ENCODE measurements around the gene PREB.

Gene PREB

DNA sequence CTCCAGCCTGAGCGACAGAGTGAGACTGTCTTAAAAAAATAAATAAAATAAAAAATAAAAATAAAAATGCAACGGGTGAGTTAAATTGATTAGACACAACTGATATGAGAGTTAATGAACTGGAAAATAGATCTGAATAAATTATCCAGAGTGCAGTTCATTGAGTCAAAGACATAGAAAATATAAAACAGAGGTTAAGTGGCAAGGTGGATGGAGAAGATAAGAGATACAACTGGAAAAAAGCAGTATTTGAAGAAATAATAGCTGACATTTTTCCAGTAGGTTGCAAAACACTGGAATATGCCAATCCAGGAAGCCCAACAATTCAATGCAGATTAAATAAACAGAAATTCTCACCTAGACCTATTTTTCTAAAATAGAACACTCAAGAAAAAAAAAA, 26.2 kb downstream of the PREB start:
- Histone ChIP-seq H3K4me1 (ENCODE audit: control insufficient read depth, insufficient read depth, low read length) (no peaks in the 10 kb centered on the region), H3K27ac (ENCODE audit: low read depth, low read length) (no peak overlapping the region), H3K36me3 (ENCODE audit: control insufficient read depth, insufficient read depth, low read length) (no peaks in the 10 kb centered on the region), H3K9ac (ENCODE audit: low read depth, low read length) (no peak overlapping the region), H3K4me3 (ENCODE audit: low read depth, low read length) (no peak overlapping the region), H3K27me3 (ENCODE audit: control insufficient read depth, insufficient read depth, low read length) (no peaks in the 10 kb centered on the region), H3K9me3 (ENCODE audit: control insufficient read depth, insufficient read depth, low read length) (no peaks in the 10 kb centered on the region)

DNA sequence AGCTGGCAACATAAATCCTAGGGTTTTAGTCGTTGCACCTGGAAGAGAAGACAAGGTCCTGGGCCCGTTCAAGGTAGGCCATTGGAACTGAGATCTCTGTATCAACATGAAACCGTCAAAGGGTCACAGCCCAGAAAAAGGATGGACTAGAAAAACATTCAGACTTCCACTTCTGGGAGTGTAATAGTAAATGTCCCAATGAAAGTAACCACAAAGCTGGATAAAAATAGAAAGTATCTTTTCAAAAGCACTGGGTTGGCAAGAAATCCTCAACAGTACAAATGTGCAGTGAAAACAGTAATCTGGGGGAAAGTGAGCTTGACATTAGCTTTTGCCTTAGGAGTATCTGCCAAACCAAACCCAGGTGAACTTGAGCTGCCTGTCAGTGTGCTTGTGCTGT, 28.5 kb downstream of the PREB start:
- Histone ChIP-seq H3K9me3 (ENCODE audit: control insufficient read depth, insufficient read depth, low read length) (no peaks in the 10 kb centered on the region), H3K36me3 (ENCODE audit: control insufficient read depth, insufficient read depth, low read length) (no peaks in the 10 kb centered on the region), H3K9ac (ENCODE audit: low read depth, low read length) (no peak overlapping the region), H3K27ac (ENCODE audit: low read depth, low read length) (no peak overlapping the region), H3K4me1 (ENCODE audit: control insufficient read depth, insufficient read depth, low read length) (no peaks in the 10 kb centered on the region), H3K27me3 (ENCODE audit: control insufficient read depth, insufficient read depth, low read length) (no peaks in the 10 kb centered on the region), H3K4me3 (ENCODE audit: low read depth, low read length) (no peak overlapping the region)

DNA sequence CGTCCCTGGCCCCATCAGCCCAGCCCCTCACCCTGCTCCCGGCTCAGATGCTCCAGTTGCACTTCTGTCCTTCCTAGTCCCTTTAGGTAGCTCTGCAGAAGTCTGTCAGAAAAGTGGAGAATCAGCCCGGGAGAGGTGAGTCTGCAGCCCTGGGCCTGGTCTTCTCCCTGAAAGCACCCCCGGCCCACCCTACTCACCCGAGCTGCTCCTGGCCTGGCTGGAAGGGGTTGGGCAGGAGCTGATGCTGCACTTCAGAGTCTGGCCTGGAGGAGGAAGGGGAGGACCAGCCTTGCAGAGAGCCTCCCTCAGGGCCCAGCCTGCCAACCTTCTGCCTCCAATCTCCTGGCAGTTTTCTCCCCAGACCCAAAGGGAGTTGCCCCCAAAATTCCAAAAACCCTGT, 32.1 kb downstream of the PREB start:
- no peaks in the 10 kb centered on the region for H3K27me3 ChIP-seq (ENCODE audit: control insufficient read depth, insufficient read depth, low read length)
- H3K4me3 ChIP-seq (ENCODE audit: low read depth, low read length) = no peak overlapping the region
- no peak overlapping the region for H3K27ac ChIP-seq (ENCODE audit: low read depth, low read length)
- no peaks in the 10 kb centered on the region for H3K9me3 ChIP-seq (ENCODE audit: control insufficient read depth, insufficient read depth, low read length)
- H3K36me3 ChIP-seq (ENCODE audit: control insufficient read depth, insufficient read depth, low read length) = no peaks in the 10 kb centered on the region
- H3K9ac ChIP-seq (ENCODE audit: low read depth, low read length) = no peak overlapping the region
- H3K4me1 ChIP-seq (ENCODE audit: control insufficient read depth, insufficient read depth, low read length) = no peaks in the 10 kb centered on the region

DNA sequence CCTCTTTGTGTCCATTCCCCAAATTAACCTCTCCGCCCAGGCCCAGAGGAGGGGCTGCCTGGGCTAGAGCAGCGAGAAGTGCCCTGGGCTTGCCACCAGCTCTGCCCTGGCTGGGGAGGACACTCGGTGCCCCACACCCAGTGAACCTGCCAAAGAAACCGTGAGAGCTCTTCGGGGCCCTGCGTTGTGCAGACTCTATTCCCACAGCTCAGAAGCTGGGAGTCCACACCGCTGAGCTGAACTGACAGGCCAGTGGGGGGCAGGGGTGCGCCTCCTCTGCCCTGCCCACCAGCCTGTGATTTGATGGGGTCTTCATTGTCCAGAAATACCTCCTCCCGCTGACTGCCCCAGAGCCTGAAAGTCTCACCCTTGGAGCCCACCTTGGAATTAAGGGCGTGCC, 34.4 kb downstream of the PREB start:
- H3K27me3 ChIP-seq (ENCODE audit: control insufficient read depth, insufficient read depth, low read length) = no peaks in the 10 kb centered on the region
- no peak overlapping the region for H3K4me3 ChIP-seq (ENCODE audit: low read depth, low read length)
- H3K9ac ChIP-seq (ENCODE audit: low read depth, low read length) = no peak overlapping the region
- H3K4me1 ChIP-seq (ENCODE audit: control insufficient read depth, insufficient read depth, low read length) = peaks cover 8% of the 10 kb centered on the region; the same call in 1 of the 2 replicates
- no peaks in the 10 kb centered on the region for H3K36me3 ChIP-seq (ENCODE audit: control insufficient read depth, insufficient read depth, low read length)
- no peak overlapping the region for H3K27ac ChIP-seq (ENCODE audit: low read depth, low read length)
- H3K9me3 ChIP-seq (ENCODE audit: control insufficient read depth, insufficient read depth, low read length) = no peaks in the 10 kb centered on the region

DNA sequence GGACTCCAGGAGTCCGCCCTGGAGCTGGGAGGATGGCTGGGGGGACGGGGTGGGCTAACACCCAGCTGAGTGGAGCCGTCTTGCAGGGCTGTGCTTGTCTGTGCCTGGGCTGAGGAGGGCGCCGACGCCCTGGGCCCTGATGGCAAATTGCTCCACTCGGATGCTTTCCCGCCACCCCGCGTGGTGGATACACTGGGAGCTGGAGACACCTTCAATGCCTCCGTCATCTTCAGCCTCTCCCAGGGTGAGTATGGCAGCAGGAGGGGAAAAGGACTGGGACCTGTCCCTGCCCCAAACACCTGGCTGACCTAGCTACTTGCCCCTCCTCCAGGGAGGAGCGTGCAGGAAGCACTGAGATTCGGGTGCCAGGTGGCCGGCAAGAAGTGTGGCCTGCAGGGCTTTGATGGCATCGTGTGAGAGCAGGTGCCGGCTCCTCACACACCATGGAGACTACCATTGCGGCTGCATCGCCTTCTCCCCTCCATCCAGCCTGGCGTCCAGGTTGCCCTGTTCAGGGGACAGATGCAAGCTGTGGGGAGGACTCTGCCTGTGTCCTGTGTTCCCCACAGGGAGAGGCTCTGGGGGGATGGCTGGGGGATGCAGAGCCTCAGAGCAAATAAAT, 35.0 kb downstream of the PREB start:
- no peaks in the 10 kb centered on the region for H3K9me3 ChIP-seq (ENCODE audit: control insufficient read depth, insufficient read depth, low read length)
- H3K4me3 ChIP-seq (ENCODE audit: low read depth, low read length) = no peak overlapping the region
- no peak overlapping the region for H3K27ac ChIP-seq (ENCODE audit: low read depth, low read length)
- no peaks in the 10 kb centered on the region for H3K36me3 ChIP-seq (ENCODE audit: control insufficient read depth, insufficient read depth, low read length)
- no peak overlapping the region for H3K9ac ChIP-seq (ENCODE audit: low read depth, low read length)
- no peaks in the 10 kb centered on the region for H3K27me3 ChIP-seq (ENCODE audit: control insufficient read depth, insufficient read depth, low read length)
- H3K4me1 ChIP-seq (ENCODE audit: control insufficient read depth, insufficient read depth, low read length) = peaks cover 8% of the 10 kb centered on the region; the same call in 1 of the 2 replicates

DNA sequence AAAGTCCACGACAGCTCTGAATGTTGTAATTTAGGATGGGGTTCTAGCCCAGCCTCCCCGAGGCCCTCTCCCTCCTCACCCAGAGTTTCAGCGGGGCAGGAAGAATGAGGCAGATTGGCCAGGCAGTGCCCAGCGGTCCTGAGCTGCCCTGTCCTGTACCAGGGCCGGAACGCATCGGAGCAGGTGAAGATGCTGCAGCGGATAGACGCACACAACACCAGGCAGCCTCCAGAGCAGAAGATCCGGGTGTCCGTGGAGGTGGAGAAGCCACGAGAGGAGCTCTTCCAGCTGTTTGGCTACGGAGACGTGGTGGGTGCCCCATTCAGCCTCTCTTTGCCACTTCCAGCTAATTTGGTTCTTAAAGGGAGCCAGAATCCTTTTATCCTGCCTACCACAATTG, 37.1 kb downstream of the PREB start:
- Histone ChIP-seq H3K9ac (ENCODE audit: low read depth, low read length) (no peak overlapping the region), H3K27me3 (ENCODE audit: control insufficient read depth, insufficient read depth, low read length) (no peaks in the 10 kb centered on the region), H3K27ac (ENCODE audit: low read depth, low read length) (no peak overlapping the region), H3K4me1 (ENCODE audit: control insufficient read depth, insufficient read depth, low read length) (peaks cover 8% of the 10 kb centered on the region; the same call in 1 of the 2 replicates), H3K9me3 (ENCODE audit: control insufficient read depth, insufficient read depth, low read length) (no peaks in the 10 kb centered on the region), H3K4me3 (ENCODE audit: low read depth, low read length) (no peak overlapping the region), H3K36me3 (ENCODE audit: control insufficient read depth, insufficient read depth, low read length) (no peaks in the 10 kb centered on the region)

DNA sequence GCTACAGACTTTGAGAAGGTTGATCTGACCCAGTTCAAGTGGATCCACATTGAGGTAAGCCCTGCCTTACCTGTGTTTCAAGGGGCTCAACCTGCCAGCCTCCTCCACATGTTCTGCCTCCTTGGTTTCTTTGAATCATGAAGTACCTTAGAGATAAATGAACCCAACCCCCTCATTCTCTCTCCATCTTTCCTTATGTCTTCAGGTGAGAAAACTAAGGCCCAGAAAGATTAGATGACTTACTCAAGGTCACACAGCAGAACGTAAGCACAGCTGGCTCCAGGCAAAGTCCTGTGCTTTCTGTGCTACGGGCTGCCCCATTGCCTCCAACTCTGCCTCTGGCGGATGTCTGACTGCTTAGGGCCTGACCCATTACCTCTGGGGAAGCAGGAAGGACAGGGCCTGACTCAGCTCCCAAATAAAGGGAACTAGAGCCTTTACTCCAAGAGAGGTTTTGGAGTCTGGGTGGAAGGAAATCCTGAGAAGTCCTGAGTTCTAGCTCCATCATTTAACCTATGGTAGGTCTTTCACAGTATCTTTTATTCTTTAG, 37.6 kb downstream of the PREB start:
- Histone ChIP-seq H3K36me3 (ENCODE audit: control insufficient read depth, insufficient read depth, low read length) (no peaks in the 10 kb centered on the region), H3K4me3 (ENCODE audit: low read depth, low read length) (no peak overlapping the region)

DNA sequence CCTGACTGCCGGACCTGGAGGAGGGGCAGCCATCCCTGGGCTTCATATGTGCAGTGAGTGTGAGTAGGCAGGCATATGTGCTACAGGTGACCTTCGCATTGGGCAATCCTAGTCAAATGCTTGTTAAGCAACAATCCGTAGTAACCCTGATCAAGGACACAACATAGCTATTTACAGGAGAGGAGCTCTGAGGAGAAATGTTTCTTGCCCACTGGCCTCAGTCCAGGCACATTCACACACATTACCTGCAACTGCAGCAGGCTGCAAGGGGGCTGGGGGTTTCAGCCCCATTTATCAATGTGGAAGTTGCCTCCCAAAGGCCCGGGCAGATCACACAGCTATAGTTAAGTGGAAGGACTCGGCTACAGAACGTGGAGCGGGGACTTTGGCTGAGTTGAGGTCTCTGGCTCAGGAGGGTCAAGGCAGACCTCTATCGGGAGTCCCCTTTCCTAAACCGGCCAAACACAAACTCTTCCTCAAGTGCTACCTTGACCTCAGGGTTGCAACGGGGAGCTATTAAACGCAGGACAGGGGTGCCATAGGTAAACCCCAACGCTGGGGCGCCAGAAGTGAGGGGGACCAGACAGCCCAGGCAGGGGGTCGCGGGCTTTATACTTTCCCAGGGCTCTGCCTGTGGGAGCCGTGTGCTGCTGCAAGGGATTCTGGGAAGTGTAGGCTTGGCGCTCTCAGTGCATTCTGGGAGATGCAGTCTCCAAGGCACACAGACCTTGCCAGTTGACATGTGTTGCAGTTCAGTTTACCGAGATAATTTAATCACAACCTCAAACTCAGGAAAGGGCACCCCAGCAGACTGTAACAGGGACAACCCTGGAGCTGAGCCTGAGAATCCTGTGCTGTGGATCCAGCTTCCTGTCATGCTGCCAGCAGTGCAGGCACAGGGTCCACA, 38.4 kb downstream of the PREB start:
- no peaks in the 10 kb centered on the region for H3K27me3 ChIP-seq (ENCODE audit: control insufficient read depth, insufficient read depth, low read length)
- peak overlapping the region; percentile 46; the same call in 1 of the 2 replicates for H3K4me3 ChIP-seq (ENCODE audit: low read depth, low read length)
- no peaks in the 10 kb centered on the region for H3K36me3 ChIP-seq (ENCODE audit: control insufficient read depth, insufficient read depth, low read length)
- no peaks in the 10 kb centered on the region for H3K9me3 ChIP-seq (ENCODE audit: control insufficient read depth, insufficient read depth, low read length)
- H3K9ac ChIP-seq (ENCODE audit: low read depth, low read length) = no peak overlapping the region
- H3K27ac ChIP-seq (ENCODE audit: low read depth, low read length) = no peak overlapping the region
- peaks cover 8% of the 10 kb centered on the region; the same call in 1 of the 2 replicates for H3K4me1 ChIP-seq (ENCODE audit: control insufficient read depth, insufficient read depth, low read length)

More for the DNA sequence above, 37.6 kb downstream of the PREB start:
- peaks cover 8% of the 10 kb centered on the region; the same call in 1 of the 2 replicates for H3K4me1 ChIP-seq (ENCODE audit: control insufficient read depth, insufficient read depth, low read length)
- no peak overlapping the region for H3K27ac ChIP-seq (ENCODE audit: low read depth, low read length)
- H3K27me3 ChIP-seq (ENCODE audit: control insufficient read depth, insufficient read depth, low read length) = no peaks in the 10 kb centered on the region
- H3K9me3 ChIP-seq (ENCODE audit: control insufficient read depth, insufficient read depth, low read length) = no peaks in the 10 kb centered on the region
- no peak overlapping the region for H3K9ac ChIP-seq (ENCODE audit: low read depth, low read length)

DNA sequence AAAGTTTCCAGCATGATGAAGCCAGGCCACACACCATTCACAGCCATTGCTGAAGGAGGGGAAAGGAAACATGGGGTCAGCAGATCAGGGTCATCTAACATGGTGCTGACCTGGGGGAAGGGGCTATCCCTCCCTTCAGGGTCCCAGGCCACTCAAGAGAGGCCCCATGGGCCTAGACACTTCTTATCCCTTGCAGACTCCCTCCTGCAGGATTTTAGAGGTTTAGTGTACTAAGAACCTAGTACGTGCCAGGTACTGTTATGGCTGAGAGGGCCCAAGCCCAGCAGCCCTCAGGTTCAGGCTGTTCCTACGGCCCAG, 39.0 kb downstream of the PREB start:
- H3K9ac ChIP-seq (ENCODE audit: low read depth, low read length) = no peak overlapping the region
- no peaks in the 10 kb centered on the region for H3K36me3 ChIP-seq (ENCODE audit: control insufficient read depth, insufficient read depth, low read length)
- no peaks in the 10 kb centered on the region for H3K9me3 ChIP-seq (ENCODE audit: control insufficient read depth, insufficient read depth, low read length)
- no peak overlapping the region for H3K4me3 ChIP-seq (ENCODE audit: low read depth, low read length)
- H3K4me1 ChIP-seq (ENCODE audit: control insufficient read depth, insufficient read depth, low read length) = peaks cover 8% of the 10 kb centered on the region; the same call in 1 of the 2 replicates
- H3K27me3 ChIP-seq (ENCODE audit: control insufficient read depth, insufficient read depth, low read length) = no peaks in the 10 kb centered on the region
- no peak overlapping the region for H3K27ac ChIP-seq (ENCODE audit: low read depth, low read length)

DNA sequence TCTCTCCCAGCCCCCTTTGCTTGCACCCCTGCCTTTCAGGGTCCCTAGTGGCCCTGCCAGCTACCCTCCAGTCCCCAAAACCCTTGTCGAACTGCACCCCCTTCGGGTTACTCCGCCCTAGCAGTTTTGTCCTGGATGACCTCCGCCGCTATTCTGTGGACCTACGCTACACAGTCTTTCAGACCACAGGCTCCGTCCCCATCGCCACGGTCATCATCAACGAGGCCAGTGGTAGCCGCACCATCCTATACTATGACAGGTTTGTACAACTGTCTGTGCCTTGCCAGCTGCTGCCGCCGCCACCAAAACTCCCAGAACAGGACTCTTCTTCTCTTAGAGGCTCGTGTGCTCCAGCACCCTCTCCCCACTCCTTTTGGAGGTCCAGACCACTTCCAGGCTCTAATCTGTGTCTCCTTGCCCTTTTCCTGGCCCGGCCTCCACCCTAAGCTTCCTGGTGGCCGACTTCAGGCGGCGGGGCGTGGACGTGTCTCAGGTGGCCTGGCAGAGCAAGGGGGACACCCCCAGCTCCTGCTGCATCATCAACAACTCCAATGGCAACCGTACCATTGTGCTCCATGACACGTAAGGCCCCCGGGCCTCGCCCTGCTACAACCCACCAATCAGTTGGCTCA, 40.0 kb downstream of the PREB start:
- H3K27ac ChIP-seq (ENCODE audit: low read depth, low read length) = no peak overlapping the region
- H3K9ac ChIP-seq (ENCODE audit: low read depth, low read length) = no peak overlapping the region
- H3K9me3 ChIP-seq (ENCODE audit: control insufficient read depth, insufficient read depth, low read length) = no peaks in the 10 kb centered on the region
- no peak overlapping the region for H3K4me3 ChIP-seq (ENCODE audit: low read depth, low read length)
- no peaks in the 10 kb centered on the region for H3K36me3 ChIP-seq (ENCODE audit: control insufficient read depth, insufficient read depth, low read length)
- peaks cover 8% of the 10 kb centered on the region; the same call in 1 of the 2 replicates for H3K4me1 ChIP-seq (ENCODE audit: control insufficient read depth, insufficient read depth, low read length)
- no peaks in the 10 kb centered on the region for H3K27me3 ChIP-seq (ENCODE audit: control insufficient read depth, insufficient read depth, low read length)

Measured in HUES48 (cell line).